HG03139 (cell line): Measurements from ENCODE around the gene GPC2.
"Not testable (repeated sequence)": the region's sequence is repeated elsewhere in the genome, so short reads cannot be mapped to it uniquely, and the experiment has no call there.

Experiments
- ATAC-seq: cut with Tn5 transposase; IDR thresholded peaks from one replicate; pipeline ENCODE4 v1.9.1; 2021; ENCODE audit not compliant: unreplicated experiment

Gene GPC2

GRCh38 chr7:100204454-100204853 lies 27.3 kb upstream of the GPC2 start:
- no peak for ATAC-seq

GRCh38 chr7:100200693-100201092 lies 23.5 kb upstream of the GPC2 start:
- ATAC-seq, result no peak

- ATAC-seq, result no peak
These were observed 21.1 kb upstream of the GPC2 start for GRCh38 chr7:100198266-100198665.

GRCh38 chr7:100195901-100196322 lies 18.7 kb upstream of the GPC2 start:
- ATAC-seq, result not testable (repeated sequence)

- no peak for ATAC-seq
These were observed 18.0 kb upstream of the GPC2 start for GRCh38 chr7:100195222-100195621.

GRCh38 chr7:100192969-100193368 lies 15.8 kb upstream of the GPC2 start:
- ATAC-seq, result no peak

GRCh38 chr7:100192281-100192862 lies 15.2 kb upstream of the GPC2 start:
- ATAC-seq, result not testable (repeated sequence)

GRCh38 chr7:100191775-100192174 lies 14.6 kb upstream of the GPC2 start:
- no peak for ATAC-seq

- ATAC-seq, result no peak
These were observed 13.0 kb upstream of the GPC2 start for GRCh38 chr7:100190048-100190711.

- ATAC-seq, result no peak
These were observed 11.9 kb upstream of the GPC2 start for GRCh38 chr7:100189061-100189460.

GRCh38 chr7:100185726-100186125 lies 8.5 kb upstream of the GPC2 start:
- ATAC-seq, result no peak

GRCh38 chr7:100183090-100183489 lies 5.9 kb upstream of the GPC2 start:
- not testable (repeated sequence) for ATAC-seq

- not testable (repeated sequence) for ATAC-seq
These were observed 5.4 kb upstream of the GPC2 start for GRCh38 chr7:100182616-100183015.

- not testable (repeated sequence) for ATAC-seq
These were observed 2.9 kb upstream of the GPC2 start for GRCh38 chr7:100180084-100180483.

- ATAC-seq, result no peak
These were observed 811 bp downstream of the GPC2 start for GRCh38 chr7:100176096-100177044.

GRCh38 chr7:100175296-100175935 lies 1.8 kb downstream of the GPC2 start:
- no peak for ATAC-seq

GRCh38 chr7:100174582-100174981 lies 2.6 kb downstream of the GPC2 start:
- ATAC-seq, result no peak

GRCh38 chr7:100173806-100174495 lies 3.2 kb downstream of the GPC2 start:
- no peak for ATAC-seq

- ATAC-seq, result no peak
These were observed 5.3 kb downstream of the GPC2 start for GRCh38 chr7:100171840-100172239.

- no peak for ATAC-seq
These were observed 6.0 kb downstream of the GPC2 start for GRCh38 chr7:100171087-100171681.
